GM23338 (cell line): ENCODE data around the gene COL5A2.

Experiments
- CREB1 ChIP-seq: fragments of 250-450 bp; sonication (Bioruptor Pico); IDR thresholded peaks from 2 replicates; pipeline ENCODE4 v1.5.0; 2020; ENCODE audit warnings: low read depth, mild to moderate bottlenecking, moderate library complexity
- CTCF ChIP-seq, 2 experiments: fragments of 200-600 bp in 1 of 2; sonication (generic) in 1 of 2; conservative IDR thresholded peaks; 2 replicates each; pipeline versions ENCODE4 v1.5.1 to v1.6.1; 2016 to 2017; ENCODE audit warnings: antibody characterized with exemption in 2 of 2, low read depth in 2 of 2, mild to moderate bottlenecking in 2 of 2, moderate library complexity in 1 of 2
- EZH2 ChIP-seq: fragments of 200-600 bp; sonication (generic); IDR thresholded peaks from one replicate; pipeline ENCODE4 v1.8.0; 2017; ENCODE audit warnings: antibody characterized with exemption, mild to moderate bottlenecking, low read depth; ENCODE audit not compliant: unreplicated experiment
- EZH2phosphoT487 ChIP-seq: fragments of 200-600 bp; sonication (generic); IDR thresholded peaks from one replicate; pipeline ENCODE4 v1.8.1; 2018; ENCODE audit warnings: antibody characterized with exemption; ENCODE audit not compliant: unreplicated experiment
- JUNB ChIP-seq: IDR thresholded peaks from one replicate; pipeline ENCODE4 v1.6.1; 2016; ENCODE audit warnings: antibody characterized with exemption; ENCODE audit not compliant: unreplicated experiment
- NANOG ChIP-seq: IDR thresholded peaks from 2 replicates; pipeline ENCODE4 v1.6.1; 2016; ENCODE audit warnings: antibody characterized with exemption, borderline replicate concordance
- POLR2AphosphoS5 ChIP-seq: IDR thresholded peaks from 2 replicates; pipeline ENCODE4 v1.6.1; 2016; ENCODE audit warnings: antibody characterized with exemption, low read depth
- REST ChIP-seq: IDR thresholded peaks from one replicate; pipeline ENCODE4 v1.6.1; 2018; ENCODE audit warnings: antibody characterized with exemption; ENCODE audit not compliant: unreplicated experiment
- STAT1 ChIP-seq: IDR thresholded peaks from one replicate; pipeline ENCODE4 v1.6.1; 2016; ENCODE audit warnings: antibody characterized with exemption; ENCODE audit not compliant: unreplicated experiment
- ZNF114 ChIP-seq: fragments of 250-450 bp; sonication (Bioruptor Pico); IDR thresholded peaks from 2 replicates; pipeline ENCODE4 v1.5.0; 2020; ENCODE audit warnings: mild to moderate bottlenecking, moderate library complexity
- ZNF331 ChIP-seq: fragments of 250-450 bp; sonication (Bioruptor Pico); IDR thresholded peaks from 2 replicates; pipeline ENCODE4 v1.5.0; 2020; ENCODE audit warnings: low read depth, mild to moderate bottlenecking, moderate library complexity
- TF ChIP-seq, protein P1 (sequence below): IDR thresholded peaks from 2 replicates; pipeline ENCODE4 v1.6.1; 2016; ENCODE audit warnings: antibody characterized with exemption

GRCh38 chr2:189096769-189097447, 82.7 kb downstream of the COL5A2 start:
- no peak for TF ChIP-seq ZNF114
- no peak for TF ChIP-seq POLR2AphosphoS5
- no peak for TF ChIP-seq CTCF (conservative IDR thresholded peaks at IDR 0.05; ENCODE audit: low read depth in 2 of 2)
- no peak for TF ChIP-seq EZH2phosphoT487
- TF ChIP-seq STAT1: no peak
- no peak for TF ChIP-seq CREB1
- no peak for TF ChIP-seq REST
- no peak for TF ChIP-seq EZH2
- TF ChIP-seq ZNF331 (CRISPR knock-in tag): no peak
- no peak for TF ChIP-seq JUNB
- no peak for TF ChIP-seq NANOG
- TF ChIP-seq, protein P1, sequence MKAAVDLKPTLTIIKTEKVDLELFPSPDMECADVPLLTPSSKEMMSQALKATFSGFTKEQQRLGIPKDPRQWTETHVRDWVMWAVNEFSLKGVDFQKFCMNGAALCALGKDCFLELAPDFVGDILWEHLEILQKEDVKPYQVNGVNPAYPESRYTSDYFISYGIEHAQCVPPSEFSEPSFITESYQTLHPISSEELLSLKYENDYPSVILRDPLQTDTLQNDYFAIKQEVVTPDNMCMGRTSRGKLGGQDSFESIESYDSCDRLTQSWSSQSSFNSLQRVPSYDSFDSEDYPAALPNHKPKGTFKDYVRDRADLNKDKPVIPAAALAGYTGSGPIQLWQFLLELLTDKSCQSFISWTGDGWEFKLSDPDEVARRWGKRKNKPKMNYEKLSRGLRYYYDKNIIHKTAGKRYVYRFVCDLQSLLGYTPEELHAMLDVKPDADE: no peak
